HG03354 (cell line): Measurements from ENCODE around the gene GAL3ST2.
"Not testable (repeated sequence)": the region's sequence is repeated elsewhere in the genome, so short reads cannot be mapped to it uniquely, and the experiment has no call there.

Experiments used
- ATAC-seq: cut with Tn5 transposase; IDR thresholded peaks from one replicate; pipeline ENCODE4 v1.9.1; 2021; ENCODE audit warnings: mild to moderate bottlenecking; ENCODE audit not compliant: unreplicated experiment, poor library complexity, severe bottlenecking

Gene GAL3ST2

DNA sequence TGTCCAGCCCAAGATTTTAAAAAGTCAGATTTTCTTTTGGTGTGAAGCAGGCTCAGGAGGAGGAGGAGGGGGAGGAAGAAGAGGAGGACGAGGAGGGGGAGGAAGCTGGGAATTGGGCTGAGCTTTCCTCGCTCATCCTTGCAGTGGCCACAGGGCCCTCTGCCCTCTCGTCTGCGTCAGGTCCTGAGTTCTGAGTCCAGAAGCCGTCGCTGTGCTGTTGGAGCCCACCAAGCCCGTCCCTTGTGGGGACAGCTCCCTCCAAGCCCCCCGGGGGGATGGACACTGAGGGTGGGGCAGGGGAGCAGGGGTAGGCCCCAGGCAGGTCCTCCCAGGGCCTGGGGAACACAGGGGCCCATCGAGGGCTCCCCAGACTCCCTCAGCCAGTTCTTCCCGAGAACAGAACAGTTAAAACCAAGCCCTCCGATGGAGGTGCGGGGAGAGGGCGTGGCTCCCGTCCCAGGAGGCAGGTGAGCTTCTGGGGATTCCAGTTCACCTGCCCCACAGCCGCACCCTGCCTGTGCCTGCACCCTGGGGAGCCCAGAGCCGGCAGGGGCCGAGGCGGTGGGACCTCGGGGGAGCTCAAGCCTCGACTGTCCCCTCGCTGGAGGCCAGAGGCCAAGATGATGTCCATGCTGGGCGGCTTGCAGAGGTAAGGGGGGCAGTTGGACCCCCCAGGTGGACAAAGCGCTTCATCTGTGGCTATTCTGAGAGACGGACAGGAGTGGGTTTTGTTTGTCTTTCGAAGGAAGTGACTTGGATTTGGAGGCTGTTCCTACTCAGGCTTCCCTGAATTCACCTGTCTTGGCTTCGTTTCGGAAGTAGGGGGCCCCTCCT lies at the start of gene GAL3ST2:
Gene GAL3ST2 (plus strand): TSS at position 487 of the 834 bp plus-strand sequence. CDS start 134 bp downstream, at position 621.
- ATAC-seq = no peak

GRCh38 chr2:241728000-241728399 lies 48.6 kb upstream of the GAL3ST2 start:
- ATAC-seq = no peak

- no peak for ATAC-seq
These were observed 48.0 kb upstream of the GAL3ST2 start for GRCh38 chr2:241728627-241729026.

DNA sequence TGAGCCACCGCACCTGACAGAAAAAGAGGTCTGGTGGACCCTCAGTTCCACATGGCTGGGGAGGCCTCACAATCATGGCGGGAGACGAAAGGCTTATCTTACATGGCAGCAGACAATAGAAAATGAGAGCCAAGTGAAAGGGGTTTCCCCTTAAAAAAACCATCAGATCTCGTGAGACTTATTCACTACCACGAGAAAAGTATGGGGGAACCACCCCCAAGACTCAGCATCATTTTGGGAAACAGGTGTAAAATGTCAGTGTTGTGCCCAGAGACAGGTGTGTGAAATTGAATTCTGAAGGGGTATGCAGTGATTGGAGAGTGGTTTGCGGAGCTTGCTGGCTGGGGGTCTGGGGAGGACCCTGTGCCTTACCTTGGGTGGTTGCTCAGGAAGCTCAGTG lies 46.8 kb upstream of the GAL3ST2 start:
- no peak for ATAC-seq

- ATAC-seq = no peak
These were observed 45.8 kb upstream of the GAL3ST2 start for GRCh38 chr2:241730671-241731293.

DNA sequence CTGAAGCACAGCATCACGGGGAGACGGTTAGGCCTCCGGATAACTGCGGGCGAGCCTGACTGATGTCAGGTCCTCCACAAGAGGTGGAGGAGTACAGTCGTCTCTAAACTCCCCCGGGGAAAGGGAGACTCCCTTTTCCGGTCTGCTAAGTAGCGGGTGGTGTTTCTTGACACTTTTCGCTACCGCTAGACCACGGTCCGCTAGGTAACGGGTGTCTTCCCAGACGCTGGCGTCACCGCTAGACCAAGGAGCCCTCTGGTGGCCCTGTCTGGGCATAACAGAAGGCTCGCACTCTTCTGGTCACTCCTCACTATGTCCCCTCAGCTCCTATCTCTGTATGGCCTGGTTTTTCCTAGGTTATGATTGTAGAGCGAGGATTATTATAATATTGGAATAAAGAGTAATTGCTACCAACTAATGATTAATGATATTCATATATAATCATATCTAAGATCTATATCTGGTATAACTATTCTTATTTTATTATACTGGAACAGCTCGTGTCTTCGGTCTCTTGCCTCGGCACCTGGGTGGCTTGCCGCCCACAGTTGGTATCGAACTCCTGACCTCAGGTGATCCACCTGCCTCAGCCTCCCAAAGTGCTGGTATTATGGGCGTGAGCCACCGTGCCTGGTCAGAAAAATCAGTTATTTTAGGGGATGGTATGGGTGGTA lies 44.0 kb upstream of the GAL3ST2 start:
- ATAC-seq = not testable (repeated sequence)

DNA sequence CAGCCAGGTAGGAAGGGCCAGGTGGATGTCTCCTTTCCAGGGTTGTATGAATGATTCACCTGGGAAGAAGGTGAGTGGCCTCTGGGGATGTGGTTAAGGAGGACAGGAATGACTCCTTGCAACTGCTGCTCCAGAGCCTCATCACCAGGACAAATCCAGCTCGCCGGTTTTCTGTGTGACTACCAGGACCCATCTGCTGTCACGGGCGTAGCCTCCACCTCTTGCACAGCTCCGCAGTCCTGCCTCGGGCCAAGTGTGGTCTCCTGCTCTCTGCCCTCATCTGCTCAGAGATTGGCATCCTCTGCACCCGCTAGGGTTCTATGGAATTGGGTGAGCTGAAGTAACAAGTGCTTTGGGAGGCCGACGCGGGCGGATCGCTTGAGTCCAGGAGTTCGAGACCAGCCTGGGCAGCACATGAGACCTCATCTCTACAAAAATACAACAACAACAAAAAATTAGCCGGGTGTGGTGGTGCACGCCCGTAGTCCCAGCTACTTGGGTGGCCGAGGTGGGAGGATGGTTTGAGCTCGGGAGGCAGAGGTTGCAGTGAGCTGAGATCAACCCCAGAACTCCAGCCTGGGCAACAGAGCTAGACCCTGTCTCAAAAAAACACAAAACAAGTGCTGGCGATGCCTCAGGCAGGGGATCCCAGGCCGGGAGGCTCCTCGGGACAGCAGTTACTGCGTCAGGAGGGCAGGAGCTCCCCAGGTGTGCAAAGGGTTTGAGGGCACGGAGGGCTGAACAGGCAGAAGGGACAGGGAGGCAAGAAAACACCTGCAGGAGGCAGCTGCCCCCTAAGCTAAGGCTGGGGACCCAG lies 43.0 kb upstream of the GAL3ST2 start:
- no peak for ATAC-seq

GRCh38 chr2:241734208-241734466 lies 42.5 kb upstream of the GAL3ST2 start:
- peak; percentile 34 for ATAC-seq

DNA sequence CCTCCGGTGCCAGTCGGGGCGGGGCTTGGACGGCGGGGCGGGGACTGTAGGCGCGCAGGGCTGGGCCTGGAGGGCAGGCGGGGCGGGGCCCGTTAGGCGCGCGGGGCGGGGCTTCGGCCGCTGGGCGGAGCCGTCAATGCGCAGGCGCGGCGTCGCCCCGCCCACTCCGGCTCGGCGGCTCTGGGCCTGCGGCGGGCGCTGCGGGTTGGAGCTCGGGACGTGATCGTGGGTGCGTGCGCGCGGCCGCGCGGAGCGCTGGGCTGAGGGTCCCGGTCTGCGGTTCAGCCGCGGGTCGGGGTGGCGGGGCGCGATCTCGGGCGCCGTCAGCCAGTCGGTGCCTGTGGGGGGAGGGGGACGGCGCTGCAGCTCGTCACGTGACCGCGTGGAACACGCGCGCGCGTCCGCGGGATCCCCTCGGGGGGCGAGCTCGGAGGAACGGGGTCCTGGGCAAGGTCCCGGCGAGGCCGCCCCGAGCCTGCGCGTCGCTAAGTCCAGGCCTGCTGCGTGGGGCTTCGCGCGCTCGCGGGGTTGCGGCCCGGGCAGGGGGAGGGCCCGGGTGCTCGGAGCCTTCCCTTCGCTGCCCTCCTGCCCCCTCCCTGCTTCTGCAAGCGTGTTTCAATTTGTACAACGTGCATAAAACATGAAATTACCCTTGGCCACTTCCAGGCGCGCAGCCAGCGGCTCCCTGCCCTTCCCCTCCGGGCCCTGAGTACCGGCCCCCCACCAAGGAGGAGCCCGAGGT lies 42.0 kb upstream of the GAL3ST2 start, which contains the start of gene D2HGDH:
Gene D2HGDH (plus strand): TSS at position 164 of the 742 bp plus-strand sequence. CDS start 595 bp downstream, outside the sequence.
- ATAC-seq = peak; percentile 80

- no peak for ATAC-seq
These were observed 40.5 kb upstream of the GAL3ST2 start for GRCh38 chr2:241736111-241736510.

- no peak for ATAC-seq
These were observed 38.5 kb upstream of the GAL3ST2 start for GRCh38 chr2:241738040-241738686.

- no peak for ATAC-seq
These were observed 37.4 kb upstream of the GAL3ST2 start for GRCh38 chr2:241739177-241739576.

DNA sequence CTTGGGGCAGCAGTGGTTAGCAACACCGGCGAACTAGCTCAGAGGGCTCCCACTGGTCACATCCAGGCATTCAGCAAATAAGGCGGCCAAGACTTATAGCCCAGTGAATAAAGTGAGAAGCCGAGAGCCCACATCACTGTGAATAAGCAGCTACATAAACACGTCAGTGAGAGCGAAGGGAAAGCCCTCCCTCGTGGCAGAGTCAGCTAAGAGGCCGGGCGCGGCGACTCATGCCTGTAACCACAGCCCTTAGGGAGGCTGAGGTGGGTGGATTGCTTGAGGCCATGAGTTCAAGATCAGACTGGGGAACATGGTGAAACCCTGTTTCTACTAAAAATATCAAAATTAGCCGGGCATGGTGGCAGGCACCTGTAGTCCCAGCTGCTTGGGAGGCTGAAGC lies 37.0 kb upstream of the GAL3ST2 start:
- no peak for ATAC-seq

GRCh38 chr2:241741016-241741415 lies 35.6 kb upstream of the GAL3ST2 start:
- no peak for ATAC-seq

GRCh38 chr2:241742320-241742939 lies 34.2 kb upstream of the GAL3ST2 start:
- ATAC-seq = no peak

GRCh38 chr2:241743008-241743407 lies 33.6 kb upstream of the GAL3ST2 start:
- not testable (repeated sequence) for ATAC-seq

GRCh38 chr2:241743620-241744019 lies 33.0 kb upstream of the GAL3ST2 start:
- no peak for ATAC-seq

- ATAC-seq = no peak
These were observed 32.4 kb upstream of the GAL3ST2 start for GRCh38 chr2:241744028-241744754.
